Upper lobe of left lung (tissue), 4 donors: ENCODE results near the gene ADAMTS2.

Experiments used
- EP300 ChIP-seq, 4 donors: sonication (generic); formaldehyde crosslinking; IDR thresholded peaks; one replicate each; pipeline ENCODE4 v1.5.1; 2017; ENCODE audit warnings: antibody characterized with exemption in 4 of 4, control low read depth in 2 of 4
- POLR2A ChIP-seq, 4 donors: fragments of 450-650 bp; IDR thresholded peaks; one replicate each; pipeline ENCODE4 v1.5.1; 2016 to 2017; ENCODE audit warnings: antibody characterized with exemption in 4 of 4, mild to moderate bottlenecking in 2 of 4
- TF ChIP-seq, protein P1 (sequence below), 6 experiments: fragments of 450-650 bp in 4 of 6; fragments of 200-600 bp in 2 of 6; sonication (generic) in 2 of 6; IDR thresholded peaks; one replicate each; pipeline ENCODE4 v1.5.1; 2016 to 2019; ENCODE audit warnings: antibody characterized with exemption in 6 of 6

DNA sequence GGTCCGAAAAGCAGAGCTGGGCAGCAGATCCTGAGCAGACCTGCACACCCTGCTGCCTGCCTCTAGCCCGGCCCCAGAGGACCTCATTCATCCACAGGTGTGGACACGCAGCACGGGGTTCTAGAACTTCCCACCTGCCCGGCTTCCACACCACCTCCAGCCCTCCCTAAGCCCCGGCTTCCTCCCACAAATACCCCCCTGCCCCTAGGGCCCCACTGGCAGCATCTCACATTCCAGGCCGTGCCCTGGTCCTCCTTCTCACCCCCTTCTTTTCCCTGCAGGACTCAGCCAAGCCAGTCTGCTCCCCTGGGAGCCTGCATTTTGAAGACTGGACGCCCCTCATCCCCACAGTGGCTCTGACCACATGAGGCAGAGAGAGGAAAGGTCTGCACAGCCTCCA is 138.9 kb downstream of the ADAMTS2 start:
- TF ChIP-seq, protein P1, sequence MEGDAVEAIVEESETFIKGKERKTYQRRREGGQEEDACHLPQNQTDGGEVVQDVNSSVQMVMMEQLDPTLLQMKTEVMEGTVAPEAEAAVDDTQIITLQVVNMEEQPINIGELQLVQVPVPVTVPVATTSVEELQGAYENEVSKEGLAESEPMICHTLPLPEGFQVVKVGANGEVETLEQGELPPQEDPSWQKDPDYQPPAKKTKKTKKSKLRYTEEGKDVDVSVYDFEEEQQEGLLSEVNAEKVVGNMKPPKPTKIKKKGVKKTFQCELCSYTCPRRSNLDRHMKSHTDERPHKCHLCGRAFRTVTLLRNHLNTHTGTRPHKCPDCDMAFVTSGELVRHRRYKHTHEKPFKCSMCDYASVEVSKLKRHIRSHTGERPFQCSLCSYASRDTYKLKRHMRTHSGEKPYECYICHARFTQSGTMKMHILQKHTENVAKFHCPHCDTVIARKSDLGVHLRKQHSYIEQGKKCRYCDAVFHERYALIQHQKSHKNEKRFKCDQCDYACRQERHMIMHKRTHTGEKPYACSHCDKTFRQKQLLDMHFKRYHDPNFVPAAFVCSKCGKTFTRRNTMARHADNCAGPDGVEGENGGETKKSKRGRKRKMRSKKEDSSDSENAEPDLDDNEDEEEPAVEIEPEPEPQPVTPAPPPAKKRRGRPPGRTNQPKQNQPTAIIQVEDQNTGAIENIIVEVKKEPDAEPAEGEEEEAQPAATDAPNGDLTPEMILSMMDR (IDR thresholded peaks at IDR 0.05), result no peak
- TF ChIP-seq POLR2A (IDR thresholded peaks at IDR 0.05) (no peak), EP300 (IDR thresholded peaks at IDR 0.05) (no peak)
